NCI-H2029 (cell line): ENCODE measurements around the gene TMEM129.
A peak's percentile ranks its signal among the peaks of the same experiment; 100 is the strongest.
"Not testable (repeated sequence)": the region's sequence is repeated elsewhere in the genome, so short reads cannot be mapped to it uniquely, and the experiment has no call there.

Experiments used
- DNase-seq: peaks from one replicate; lab custom pipeline; 2025; lab: John Stamatoyannopoulos, UW

The TMEM129 gene

GRCh38 chr4:1695913-1696312, 25.2 kb downstream of the TMEM129 start:
- no peak for DNase-seq

DNA sequence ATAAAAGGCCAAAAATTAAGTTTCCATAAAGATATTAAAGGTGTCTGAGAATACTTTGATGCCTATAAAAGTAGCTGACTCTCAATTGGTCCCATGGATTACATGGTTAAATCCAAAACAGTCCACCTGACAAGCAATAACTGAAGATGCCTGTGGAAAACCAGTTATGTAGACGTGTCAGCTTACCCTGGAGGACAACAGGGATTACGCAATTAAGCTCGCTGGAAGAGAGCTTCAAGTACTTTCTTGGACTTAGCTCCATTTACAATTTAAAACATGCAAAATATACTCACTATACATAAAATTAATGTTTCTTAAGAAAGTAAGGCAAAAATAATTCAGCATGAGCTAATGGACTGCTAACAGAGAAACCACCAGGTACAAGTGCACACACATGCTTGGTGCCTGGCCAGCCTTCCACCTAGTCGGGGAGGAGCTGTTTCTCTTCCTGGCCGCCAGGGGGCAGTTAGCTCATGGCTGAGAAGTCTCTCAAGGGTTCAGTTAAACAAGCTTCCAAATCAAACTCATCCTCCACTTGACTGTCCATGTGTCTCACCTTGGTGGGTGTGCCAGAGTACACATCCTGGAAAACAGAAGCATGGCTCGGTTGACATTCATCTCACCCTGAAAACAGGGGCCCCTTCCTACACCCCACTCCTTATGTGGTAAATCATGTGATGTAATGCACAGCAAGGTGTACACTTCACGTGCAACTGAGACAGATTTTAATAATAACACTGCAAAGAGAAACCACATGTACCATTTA, 27.8 kb downstream of the TMEM129 start:
- peak; percentile 90 for DNase-seq

GRCh38 chr4:1691737-1692373, 29.3 kb downstream of the TMEM129 start:
- no peak for DNase-seq

DNA sequence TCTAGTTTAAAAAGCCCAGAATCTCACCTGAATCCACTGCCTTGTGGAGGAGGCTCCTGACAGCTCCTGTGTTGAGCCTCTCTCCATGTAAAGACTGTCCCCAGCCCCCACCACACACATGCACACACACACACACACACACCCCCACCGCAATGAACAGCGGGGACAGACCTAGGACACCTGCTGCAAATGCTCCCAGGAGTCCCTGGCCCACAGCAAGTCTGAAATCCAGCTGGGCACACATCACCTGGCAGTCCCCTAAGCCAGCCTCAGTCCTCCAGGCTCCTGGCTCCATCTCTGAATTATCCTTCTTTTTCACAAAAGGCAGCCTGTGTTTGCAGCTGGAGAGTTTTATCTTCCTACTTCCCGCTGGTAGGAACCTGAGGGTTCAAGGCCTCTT, 30.4 kb downstream of the TMEM129 start:
- DNase-seq, result no peak

DNA sequence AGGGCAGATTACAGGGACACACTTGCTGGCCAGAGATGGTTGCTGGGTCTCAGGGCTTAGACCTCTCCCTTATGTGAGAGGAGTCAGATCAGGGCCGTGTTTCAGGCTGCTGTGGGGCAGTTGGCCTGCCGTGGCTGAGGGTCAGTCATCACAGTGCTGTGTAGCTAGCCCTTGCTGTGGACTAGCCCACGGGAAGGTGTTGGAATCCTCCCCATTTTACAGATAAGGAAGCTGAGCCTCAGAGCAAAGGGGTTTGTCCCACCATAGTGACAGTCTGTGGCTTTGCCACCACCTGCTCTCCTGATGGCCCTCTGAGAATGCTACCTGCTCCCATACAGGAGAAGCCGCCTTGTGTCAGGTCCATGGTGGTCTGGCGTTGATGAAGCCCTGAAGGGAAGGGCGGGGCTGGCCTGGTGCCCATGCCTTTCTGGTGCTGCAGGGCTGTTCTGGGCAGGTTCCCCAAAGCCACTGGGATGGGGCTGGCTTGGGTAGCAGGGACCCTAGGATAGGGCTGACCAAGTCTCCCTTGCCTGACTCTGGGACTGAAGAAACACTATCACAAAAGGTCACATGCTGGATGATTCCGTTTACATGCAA, 34.6 kb downstream of the TMEM129 start:
- DNase-seq, result no peak

- no peak for DNase-seq
Measured at GRCh38 chr4:1685235-1686150, 35.6 kb downstream of the TMEM129 start.

DNA sequence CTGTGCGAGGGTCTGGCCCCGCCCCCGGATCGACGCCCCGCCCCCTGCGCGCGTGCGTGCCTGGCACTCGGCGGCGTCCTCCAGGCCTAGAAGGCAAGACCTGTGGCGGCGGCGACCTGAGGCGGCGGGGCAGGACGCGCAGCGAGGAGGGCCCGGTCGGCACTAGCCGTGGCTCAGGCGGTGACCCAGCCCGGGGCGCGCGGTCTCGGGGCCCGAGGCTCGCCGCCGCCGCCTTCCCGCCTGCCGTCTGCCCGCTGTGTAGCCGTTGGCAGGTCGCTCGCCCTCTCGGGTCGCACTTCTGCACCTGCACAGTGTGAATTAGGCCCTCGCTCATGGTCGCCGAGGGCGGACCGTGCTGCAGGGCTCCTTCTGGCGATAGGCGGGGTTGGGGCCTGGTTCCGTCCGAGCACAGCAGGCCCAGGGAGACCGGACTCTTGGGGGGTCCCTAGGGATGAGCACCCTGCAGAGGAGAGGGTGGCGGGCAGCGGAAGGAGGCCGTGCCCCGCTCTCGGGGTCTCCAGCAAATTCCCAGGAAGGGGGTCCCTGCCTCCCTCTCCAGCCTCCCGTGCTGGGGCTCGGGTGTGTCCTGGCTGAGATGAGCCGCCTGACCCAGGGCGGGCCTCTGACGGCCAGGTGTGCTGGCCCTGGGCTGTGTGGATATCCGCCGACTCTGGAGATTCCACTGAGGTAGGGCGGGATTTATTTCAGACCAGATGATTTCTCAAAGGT, 36.5 kb downstream of the TMEM129 start:
- DNase-seq, result no peak

GRCh38 chr4:1683736-1684505, 37.2 kb downstream of the TMEM129 start, which contains the start of gene FAM53A:
Gene FAM53A (minus strand): TSS chr4:1684313. CDS start chr4:1668741, 15,572 bp downstream.
- peak; percentile 84 for DNase-seq

DNA sequence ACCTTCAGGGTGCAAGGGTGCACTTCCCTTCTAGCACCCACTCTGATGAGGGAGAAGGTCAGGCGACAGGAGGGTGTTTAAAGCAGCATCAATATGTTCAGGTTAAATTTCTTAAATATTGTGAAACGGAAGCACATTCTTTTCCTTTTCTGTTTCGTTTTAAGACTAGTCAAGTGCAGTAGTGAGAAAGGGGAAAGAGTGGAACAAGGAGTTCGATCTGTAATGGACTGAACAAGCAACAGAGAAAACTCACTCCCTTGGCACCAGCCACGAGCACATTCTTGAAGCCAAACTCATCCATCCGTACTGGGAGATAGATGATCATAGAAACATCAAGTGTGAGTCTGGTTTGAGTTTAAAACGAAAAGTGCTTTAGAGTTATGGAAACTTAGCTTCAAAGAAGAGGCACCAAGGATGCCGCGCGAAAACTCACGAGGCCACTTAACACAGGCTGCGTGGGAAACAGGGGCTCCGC, 37.8 kb downstream of the TMEM129 start:
- DNase-seq, result no peak

GRCh38 chr4:1682860-1683259, 38.3 kb downstream of the TMEM129 start:
- DNase-seq, result no peak

GRCh38 chr4:1678244-1678643, 42.9 kb downstream of the TMEM129 start:
- DNase-seq, result no peak

DNA sequence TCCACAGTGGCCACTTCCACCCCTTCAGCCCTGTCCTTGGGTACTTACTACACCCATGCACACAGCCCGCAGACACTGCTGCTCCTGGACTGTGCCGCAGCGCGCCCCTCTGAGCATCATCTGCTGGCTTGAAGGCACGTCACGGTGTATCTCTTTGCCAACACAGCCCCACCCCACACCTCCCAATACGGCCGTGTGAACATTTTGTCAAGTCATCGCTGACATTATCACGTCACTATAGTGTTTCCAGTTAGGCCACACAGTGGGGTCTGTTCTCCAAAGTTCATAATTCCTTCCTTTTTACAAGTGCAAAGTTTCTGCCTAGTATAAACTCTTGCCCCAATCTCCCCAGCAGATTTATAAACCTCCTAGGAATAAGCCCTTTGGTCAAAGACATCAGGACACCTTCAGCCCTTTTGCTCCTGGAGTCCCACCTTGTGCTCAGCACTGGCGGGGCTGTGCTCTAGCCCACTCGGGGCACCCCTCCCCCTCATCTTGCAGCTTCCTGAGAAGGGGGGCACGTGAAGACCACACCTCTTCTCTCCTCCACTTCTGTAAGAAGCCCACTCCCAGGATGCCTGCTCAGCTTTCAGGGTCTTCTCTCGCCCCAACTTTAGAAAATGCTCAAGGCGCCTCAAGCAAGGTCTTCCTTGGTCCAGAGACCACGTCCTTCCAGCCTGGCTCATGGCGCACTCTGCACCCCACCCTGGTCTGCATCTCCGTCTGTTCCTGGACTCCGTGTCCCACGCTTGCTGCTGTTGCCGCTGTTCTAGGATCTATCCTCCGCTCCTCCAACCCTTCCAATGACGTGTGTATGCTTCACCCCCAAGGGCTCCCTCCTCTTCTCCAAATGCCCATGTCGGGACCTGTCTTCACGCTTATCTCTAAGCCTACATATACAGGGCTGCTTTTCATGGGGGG, 44.3 kb downstream of the TMEM129 start:
- DNase-seq, result no peak

DNA sequence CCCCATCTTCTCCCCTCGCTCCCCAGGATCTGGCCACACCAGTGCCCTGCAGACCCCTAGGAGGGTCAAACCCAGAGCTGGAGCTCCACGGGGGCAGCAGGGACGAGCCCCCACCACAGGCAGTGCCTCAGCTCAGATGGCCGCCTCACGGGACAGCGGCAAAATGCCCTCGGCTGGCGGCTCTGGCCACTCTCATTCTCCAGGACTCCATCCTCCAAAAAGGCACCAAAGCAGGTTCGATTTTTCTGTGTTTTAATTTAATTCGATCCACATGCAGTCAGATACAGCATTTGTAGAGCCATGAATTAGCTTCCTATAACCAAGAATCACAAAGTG, 45.4 kb downstream of the TMEM129 start:
- no peak for DNase-seq

DNA sequence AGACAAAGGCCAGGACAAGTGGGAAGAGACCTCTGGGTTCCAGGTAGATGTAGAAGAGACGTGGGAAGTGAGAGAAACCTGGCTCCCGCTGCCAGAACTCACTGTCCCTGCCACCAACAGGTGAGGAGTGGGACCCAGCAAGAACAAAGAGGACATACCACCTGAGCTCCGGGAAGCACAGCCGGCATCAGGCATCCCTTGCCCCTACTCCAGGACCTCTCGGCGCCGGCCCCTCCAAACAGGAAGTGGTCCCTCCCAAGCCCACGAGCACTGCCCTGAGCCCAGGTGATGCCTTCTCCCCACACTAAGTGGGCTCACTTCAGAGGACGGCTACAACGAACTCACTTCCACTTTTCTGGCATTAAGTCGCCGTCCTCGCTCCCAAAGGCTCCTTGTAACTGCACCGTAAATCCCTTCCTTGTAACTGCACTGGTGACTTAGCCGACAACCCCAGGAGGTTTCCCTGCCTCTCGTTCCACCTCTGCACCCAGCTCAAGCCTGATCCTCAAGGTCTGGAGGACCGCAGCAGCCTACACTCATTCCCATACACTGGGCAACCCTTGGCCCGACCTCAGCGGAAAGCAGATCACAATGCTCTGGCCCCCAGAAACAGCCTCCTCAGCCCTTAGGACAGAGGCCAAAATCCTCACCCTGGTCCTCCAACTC, 45.9 kb downstream of the TMEM129 start:
- DNase-seq, result no peak

DNA sequence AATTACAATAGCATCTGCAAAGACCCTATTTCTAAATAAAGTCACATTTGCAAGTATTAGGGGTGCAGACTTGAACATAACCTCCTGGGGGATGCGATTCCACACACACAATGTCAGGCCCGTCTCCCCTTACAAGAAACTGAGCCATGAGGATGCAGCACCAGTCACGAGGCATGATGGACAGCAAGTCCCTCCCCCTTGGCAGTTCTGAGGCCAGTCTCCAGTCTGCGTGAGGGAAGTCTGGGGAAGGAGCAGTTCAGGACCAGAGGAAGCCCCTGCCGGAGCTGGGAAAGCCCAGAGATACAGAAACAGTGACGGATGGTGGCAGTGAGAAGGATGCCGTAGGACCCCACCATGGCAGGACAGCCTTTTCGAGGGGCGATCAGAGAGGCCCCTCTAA, 46.4 kb downstream of the TMEM129 start:
- no peak for DNase-seq

DNA sequence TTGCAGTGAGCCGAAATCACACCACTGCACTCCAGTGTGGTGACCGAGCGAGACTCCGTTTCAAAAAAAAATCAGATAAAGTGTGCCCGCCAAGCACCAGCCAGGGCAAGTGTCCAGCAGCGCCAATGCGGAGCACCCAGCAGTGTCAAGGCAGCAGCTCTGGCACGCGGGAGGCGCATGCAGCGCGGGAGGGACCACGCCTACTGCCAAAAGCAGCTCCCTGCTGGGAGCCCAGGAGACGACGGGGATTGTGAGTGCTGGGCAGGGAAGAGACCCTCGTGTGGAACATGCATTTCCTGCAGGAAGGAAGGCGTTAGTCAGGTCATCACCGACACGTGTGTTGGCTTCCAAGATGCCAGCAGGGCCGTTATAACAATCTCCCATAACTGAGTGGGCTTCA, 47.5 kb downstream of the TMEM129 start:
- no peak for DNase-seq

- DNase-seq, result not testable (repeated sequence)
Measured at GRCh38 chr4:1671011-1671410, 50.1 kb downstream of the TMEM129 start.

DNA sequence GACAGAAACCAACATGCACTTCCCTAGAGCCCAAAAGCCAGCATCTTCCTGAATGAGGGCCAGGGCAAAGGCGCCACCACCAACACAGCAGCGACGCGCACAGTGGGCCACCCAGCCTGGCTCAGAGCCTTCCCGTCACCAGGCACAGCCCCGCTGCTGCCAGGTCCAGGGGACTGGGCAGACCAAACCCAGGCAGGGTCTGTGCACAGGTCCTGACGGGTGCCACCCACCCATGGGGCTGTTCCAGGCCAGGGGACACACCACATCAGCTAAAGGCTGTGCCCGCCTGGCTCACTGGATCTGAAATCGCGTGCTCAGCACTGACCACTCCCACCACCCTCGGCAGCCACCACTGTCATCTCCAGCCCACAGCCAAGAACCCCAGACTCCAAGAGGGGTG, 50.8 kb downstream of the TMEM129 start:
- no peak for DNase-seq

- DNase-seq, result no peak
Measured at GRCh38 chr4:1669850-1670249, 51.3 kb downstream of the TMEM129 start.
